ENCODE measurements around the gene UBE2E2.

UBE2E2 gene

DNA sequence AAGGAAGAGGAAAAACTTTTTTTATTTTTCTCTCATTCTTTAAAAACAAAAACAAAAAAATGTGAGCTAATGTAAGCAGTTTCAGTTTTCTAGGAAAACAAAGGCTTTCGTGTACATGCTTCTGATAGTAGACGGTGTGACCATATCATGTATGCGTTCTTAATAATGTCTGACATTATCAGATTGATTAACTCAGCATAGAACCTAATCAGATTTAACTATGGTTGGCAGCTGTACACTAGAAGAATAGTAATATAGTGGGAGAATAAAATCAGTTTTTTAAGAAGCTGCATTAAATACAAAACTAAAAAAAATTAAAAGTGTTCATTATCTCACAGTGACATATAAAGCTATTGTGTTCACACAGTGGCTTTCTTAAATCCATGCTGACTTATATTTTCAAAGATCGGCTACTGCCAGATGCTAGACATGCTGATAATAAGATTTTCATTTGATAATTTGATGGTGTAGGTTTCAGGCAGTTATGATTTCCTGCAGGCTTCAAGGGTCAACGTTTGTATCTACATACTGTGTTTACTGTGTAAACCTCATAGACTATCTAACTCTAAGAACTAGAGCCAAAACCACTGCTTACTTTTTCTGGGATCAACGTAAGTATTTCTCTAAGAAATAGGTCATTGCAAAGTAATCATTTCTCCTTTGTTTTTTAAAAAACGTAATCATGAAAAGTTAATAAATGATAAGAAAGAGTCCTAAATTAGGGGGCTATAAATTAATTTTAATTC lies 74.0 kb downstream of the UBE2E2 start:
- DNase-seq (ENCODE audit: low read depth in 2 of 2) = no peak

GRCh38 chr3:23277688-23278087 lies 74.6 kb downstream of the UBE2E2 start:
- DNase-seq (ENCODE audit: low read depth in 2 of 2) = no peak

- DNase-seq (ENCODE audit: low read depth in 2 of 2) = no peak
Observed at GRCh38 chr3:23283625-23284024, 80.5 kb downstream of the UBE2E2 start.

- no peak for DNase-seq (ENCODE audit: low read depth in 2 of 2)
Observed at GRCh38 chr3:23288286-23288685, 85.2 kb downstream of the UBE2E2 start.

- no peak for DNase-seq (ENCODE audit: low read depth in 2 of 2)
Observed at GRCh38 chr3:23288715-23289114, 85.6 kb downstream of the UBE2E2 start.

- no peak for DNase-seq (ENCODE audit: low read depth in 2 of 2)
Observed at GRCh38 chr3:23292432-23292831, 89.3 kb downstream of the UBE2E2 start.

DNA sequence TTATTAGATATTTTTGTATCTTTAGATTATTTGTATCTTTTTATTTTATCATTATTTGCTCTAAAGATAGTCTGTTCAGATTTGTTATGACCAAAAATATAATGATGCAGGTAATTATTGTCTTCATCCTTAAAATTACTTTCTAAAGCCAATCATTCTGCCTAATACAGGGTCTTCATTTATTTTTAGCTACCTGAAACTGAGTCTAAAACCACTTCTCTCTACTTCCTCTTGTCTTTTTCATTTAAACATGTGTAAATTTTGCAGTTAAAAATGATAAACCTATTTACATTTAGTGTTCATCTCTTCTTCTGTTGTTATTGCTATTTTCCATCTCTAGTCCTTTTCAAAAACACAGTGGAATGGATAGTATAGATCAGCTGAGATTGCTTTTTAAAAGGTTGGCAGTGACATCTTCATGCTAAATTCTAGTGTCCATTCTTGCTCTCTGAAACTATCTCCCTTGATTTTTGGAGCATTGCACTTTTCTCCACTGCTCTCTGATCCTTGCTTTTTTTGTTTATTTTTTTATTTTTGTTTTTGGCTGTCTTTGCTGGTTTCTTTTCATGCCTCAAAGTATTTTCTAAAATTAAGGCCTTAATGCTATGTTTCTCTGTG lies 91.8 kb downstream of the UBE2E2 start:
- no peak for DNase-seq (ENCODE audit: low read depth in 2 of 2)

- no peak for DNase-seq (ENCODE audit: low read depth in 2 of 2)
Observed at GRCh38 chr3:23301819-23302218, 98.7 kb downstream of the UBE2E2 start.

- peak; percentile 20 to 32 for DNase-seq (ENCODE audit: low read depth in 2 of 2)
Observed at GRCh38 chr3:23302271-23302670, 99.1 kb downstream of the UBE2E2 start.

DNA sequence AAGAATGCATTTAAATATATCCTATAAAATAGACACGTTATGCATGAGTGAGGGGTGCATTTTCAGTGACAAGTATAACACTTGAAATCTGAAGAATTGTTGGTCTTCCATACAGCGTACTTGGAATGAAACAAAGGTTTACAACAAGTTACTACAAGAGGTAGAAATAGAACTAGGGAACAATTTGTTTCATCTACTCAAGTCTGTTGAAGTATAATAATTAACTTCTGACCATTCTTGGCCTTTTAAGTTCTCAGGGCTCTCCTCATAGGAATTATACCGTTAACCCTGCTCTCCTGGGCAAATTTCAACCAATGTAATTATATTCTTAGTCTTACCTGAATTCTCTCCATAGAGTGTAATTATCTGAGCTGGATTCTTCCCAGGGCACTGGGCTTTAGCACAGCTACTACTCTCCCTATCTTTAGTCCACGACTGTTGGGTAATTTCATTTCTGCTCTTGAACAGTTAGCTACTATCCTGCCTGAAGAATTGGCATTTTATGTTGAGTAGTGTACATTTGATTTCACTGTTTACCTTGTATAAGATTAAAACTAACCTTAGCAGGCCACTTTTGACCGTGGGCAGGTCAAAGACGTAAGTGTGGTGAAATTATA lies 100.6 kb downstream of the UBE2E2 start:
- no peak for DNase-seq (ENCODE audit: low read depth in 2 of 2)

GRCh38 chr3:23304424-23304823 lies 101.3 kb downstream of the UBE2E2 start:
- peak; percentile 36 to 39 for DNase-seq (ENCODE audit: low read depth in 2 of 2)

GRCh38 chr3:23308986-23309625 lies 106.0 kb downstream of the UBE2E2 start:
- DNase-seq (ENCODE audit: low read depth in 2 of 2) = no peak

DNA sequence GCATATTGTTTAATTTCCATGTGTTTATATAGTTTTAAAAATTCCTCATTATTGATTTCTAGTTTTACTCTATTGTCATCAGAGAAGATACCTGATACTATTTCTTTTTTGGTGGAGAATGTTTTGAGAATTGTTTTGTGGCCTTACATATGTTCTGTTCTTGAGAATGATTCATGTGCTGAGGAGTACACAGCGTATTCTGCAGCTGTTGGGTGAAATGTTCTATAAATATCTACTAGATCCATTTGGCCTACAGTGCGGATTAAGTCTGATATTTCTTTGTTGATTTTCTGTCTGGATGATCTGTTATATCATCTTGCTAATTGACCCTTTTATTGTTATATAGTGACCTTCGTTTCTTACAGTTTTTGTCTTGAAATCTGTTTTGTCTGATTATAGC lies 109.7 kb downstream of the UBE2E2 start:
- DNase-seq (ENCODE audit: low read depth in 2 of 2) = no peak

DNA sequence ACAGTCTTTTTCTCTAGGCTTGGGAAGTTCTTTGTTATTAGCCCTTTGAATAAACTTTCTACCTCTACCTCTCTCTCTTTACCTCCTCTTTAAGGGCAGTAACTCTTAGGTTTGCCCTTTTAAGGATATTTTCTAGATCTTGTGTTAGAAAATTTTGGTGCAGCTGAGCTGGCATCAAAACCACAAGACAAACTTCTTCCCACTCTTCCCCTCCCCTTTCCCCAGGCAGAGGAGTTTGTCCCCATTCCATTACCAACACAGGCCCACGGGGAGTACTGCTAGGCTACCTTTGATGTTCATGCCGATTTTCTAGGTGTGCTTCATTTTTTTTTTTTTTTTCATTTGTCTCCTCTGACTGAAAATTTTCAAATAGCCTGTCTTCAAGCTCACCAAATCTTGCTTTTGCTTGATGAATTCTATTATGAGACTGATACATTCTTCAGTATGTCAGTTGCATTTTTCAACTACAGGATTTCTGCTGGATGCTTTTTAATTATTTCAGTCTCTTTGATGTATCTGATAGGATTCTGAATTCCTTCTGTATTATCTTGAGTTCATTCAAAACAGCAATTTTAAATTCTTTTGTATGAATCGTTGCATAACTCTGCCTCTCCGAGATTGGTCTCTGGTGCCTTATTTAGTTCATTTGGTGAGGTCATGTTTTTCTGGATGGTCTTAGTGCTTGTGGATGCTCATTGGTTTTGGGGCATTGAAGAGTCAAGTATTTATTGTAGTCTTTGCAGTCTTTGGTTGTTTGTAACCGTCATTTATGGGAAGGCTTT lies 112.0 kb downstream of the UBE2E2 start:
- no peak for DNase-seq (ENCODE audit: low read depth in 2 of 2)

- no peak for DNase-seq (ENCODE audit: low read depth in 2 of 2)
Observed at GRCh38 chr3:23316924-23317323, 113.8 kb downstream of the UBE2E2 start.

GRCh38 chr3:23319366-23320312 lies 116.5 kb downstream of the UBE2E2 start:
- no peak for DNase-seq (ENCODE audit: low read depth in 2 of 2)

GRCh38 chr3:23320586-23321570 lies 117.8 kb downstream of the UBE2E2 start:
- DNase-seq (ENCODE audit: low read depth in 2 of 2) = no peak

GRCh38 chr3:23324745-23325144 lies 121.6 kb downstream of the UBE2E2 start:
- peak; percentile 33 to 35 for DNase-seq (ENCODE audit: low read depth in 2 of 2)

GRCh38 chr3:23325466-23326065 lies 122.4 kb downstream of the UBE2E2 start:
- no peak for DNase-seq (ENCODE audit: low read depth in 2 of 2)
